Measurements from ENCODE around the gene ETNPPL.

DNA sequence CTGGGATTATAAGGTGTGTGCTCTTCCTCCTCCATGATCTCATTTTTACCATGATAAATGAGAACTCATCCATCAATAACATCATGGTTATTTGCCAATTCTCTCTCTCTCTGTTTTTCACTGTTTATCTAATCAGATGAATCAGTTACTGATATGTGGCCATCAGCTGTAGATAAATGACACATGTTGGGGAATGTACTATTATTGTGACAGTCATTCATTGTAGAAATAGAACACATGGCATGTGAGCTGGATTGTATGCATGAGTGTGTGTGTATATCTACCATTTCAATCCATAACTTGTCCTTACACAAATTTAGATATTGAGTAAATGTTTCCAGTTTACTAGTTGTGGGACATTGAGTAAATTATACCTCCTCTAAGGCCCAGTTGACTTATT, 59.5 kb downstream of the ETNPPL start:
- TF ChIP-seq RCOR1 (IDR thresholded peaks at IDR 0.05; ENCODE audit: low read length) (no peak), FOSL2 (IDR thresholded peaks at IDR 0.05; ENCODE audit: borderline replicate concordance, low read depth) (no peak), SIN3A (IDR thresholded peaks at IDR 0.05; ENCODE audit: borderline replicate concordance, low read depth, low read length) (no peak), POLR2AphosphoS5 (IDR thresholded peaks at IDR 0.05; ENCODE audit: low read depth, low read length) (no peak), CHD2 (IDR thresholded peaks at IDR 0.05; ENCODE audit: low read length, partially characterized antibody) (no peak), YY1 (IDR thresholded peaks at IDR 0.05; ENCODE audit: low read depth) (no peak), JUND (IDR thresholded peaks at IDR 0.05) (no peak), RFX5 (IDR thresholded peaks at IDR 0.05; ENCODE audit: low read length) (no peak), SMC3 (IDR thresholded peaks at IDR 0.05; ENCODE audit: low read depth, low read length) (no peak)
- TF ChIP-seq, protein P1, sequence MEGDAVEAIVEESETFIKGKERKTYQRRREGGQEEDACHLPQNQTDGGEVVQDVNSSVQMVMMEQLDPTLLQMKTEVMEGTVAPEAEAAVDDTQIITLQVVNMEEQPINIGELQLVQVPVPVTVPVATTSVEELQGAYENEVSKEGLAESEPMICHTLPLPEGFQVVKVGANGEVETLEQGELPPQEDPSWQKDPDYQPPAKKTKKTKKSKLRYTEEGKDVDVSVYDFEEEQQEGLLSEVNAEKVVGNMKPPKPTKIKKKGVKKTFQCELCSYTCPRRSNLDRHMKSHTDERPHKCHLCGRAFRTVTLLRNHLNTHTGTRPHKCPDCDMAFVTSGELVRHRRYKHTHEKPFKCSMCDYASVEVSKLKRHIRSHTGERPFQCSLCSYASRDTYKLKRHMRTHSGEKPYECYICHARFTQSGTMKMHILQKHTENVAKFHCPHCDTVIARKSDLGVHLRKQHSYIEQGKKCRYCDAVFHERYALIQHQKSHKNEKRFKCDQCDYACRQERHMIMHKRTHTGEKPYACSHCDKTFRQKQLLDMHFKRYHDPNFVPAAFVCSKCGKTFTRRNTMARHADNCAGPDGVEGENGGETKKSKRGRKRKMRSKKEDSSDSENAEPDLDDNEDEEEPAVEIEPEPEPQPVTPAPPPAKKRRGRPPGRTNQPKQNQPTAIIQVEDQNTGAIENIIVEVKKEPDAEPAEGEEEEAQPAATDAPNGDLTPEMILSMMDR (IDR thresholded peaks at IDR 0.05): no peak
- TF ChIP-seq, protein P2, sequence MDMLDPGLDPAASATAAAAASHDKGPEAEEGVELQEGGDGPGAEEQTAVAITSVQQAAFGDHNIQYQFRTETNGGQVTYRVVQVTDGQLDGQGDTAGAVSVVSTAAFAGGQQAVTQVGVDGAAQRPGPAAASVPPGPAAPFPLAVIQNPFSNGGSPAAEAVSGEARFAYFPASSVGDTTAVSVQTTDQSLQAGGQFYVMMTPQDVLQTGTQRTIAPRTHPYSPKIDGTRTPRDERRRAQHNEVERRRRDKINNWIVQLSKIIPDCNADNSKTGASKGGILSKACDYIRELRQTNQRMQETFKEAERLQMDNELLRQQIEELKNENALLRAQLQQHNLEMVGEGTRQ (IDR thresholded peaks at IDR 0.05; ENCODE audit: borderline replicate concordance, low read depth, low read length): no peak
- TF ChIP-seq, protein P3, sequence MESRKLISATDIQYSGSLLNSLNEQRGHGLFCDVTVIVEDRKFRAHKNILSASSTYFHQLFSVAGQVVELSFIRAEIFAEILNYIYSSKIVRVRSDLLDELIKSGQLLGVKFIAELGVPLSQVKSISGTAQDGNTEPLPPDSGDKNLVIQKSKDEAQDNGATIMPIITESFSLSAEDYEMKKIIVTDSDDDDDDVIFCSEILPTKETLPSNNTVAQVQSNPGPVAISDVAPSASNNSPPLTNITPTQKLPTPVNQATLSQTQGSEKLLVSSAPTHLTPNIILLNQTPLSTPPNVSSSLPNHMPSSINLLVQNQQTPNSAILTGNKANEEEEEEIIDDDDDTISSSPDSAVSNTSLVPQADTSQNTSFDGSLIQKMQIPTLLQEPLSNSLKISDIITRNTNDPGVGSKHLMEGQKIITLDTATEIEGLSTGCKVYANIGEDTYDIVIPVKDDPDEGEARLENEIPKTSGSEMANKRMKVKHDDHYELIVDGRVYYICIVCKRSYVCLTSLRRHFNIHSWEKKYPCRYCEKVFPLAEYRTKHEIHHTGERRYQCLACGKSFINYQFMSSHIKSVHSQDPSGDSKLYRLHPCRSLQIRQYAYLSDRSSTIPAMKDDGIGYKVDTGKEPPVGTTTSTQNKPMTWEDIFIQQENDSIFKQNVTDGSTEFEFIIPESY (IDR thresholded peaks at IDR 0.05; ENCODE audit: borderline replicate concordance, low read depth): no peak
